Brain microvascular endothelial cell (primary cell): Measurements from ENCODE around the gene PLXNA2.

ENCODE experiments used
- DNase-seq: peaks from one replicate; pipeline ENCODE4 v3.0.0-alpha.2; 2020
- H3K27ac ChIP-seq: fragments of 250-450 bp; sonication (Bioruptor Pico); 2 replicates; pipeline ENCODE4 v1.5.1; 2020; ENCODE audit warnings: mild to moderate bottlenecking, moderate library complexity
- H3K27me3 ChIP-seq: fragments of 250-450 bp; sonication (Bioruptor Pico); replicated peaks from 2 replicates; pipeline ENCODE4 v1.5.1; 2020; ENCODE audit warnings: mild to moderate bottlenecking
- H3K36me3 ChIP-seq: fragments of 250-450 bp; sonication (Bioruptor Pico); replicated peaks from 2 replicates; pipeline ENCODE4 v1.5.1; 2020; ENCODE audit warnings: mild to moderate bottlenecking
- H3K4me3 ChIP-seq: 2 replicates; pipeline ENCODE4 v1.5.1; 2011; ENCODE audit warnings: low read depth, mild to moderate bottlenecking, control low read depth, low read length, moderate library complexity
- CTCF ChIP-seq: IDR thresholded peaks from 2 replicates; pipeline ENCODE4 v1.5.1; 2011; ENCODE audit warnings: low read depth, mild to moderate bottlenecking, moderate library complexity, low read length, control low read depth, inconsistent platforms; ENCODE audit errors: missing control alignments
- in situ Hi-C: cut with HindIII; loops from 2 replicates; pipeline ENCODE4 v1.10.0; 2017; ENCODE audit warnings: low sequenced_read_pairs, low pct_ligation_motif_present

Gene PLXNA2

DNA sequence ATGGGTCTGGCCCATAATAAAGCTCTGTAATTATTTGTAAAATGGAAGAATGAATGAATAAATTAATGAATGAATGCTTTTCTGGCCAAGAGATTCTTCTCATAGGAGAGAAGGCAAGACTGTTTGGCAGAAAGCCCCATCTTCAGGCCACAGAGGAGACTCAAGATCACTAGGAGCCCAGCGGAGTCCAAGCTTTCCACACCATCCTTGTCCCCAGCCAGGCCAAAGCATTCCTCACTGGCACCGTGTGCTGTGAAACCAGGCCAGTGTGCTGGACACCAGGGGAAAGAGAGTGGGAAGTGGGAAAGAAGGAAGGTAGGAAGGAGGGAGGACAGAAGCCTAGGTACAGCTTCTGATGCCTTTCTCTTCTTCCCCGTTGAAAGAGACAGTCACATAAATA is 86.4 kb downstream of the PLXNA2 start:
- in situ Hi-C loops: no loop called here
- H3K4me3 ChIP-seq: no peak overlapping the region
- no peaks in the 10 kb centered on the region for H3K36me3 ChIP-seq
- no peaks in the 10 kb centered on the region for H3K27me3 ChIP-seq
- no peak for DNase-seq
- H3K27ac ChIP-seq: no peak overlapping the region
- no peak for TF ChIP-seq CTCF

- H3K36me3 ChIP-seq: no peaks in the 10 kb centered on the region
- in situ Hi-C loops: no loop called here
- TF ChIP-seq CTCF: no peak
Observed at GRCh38 chr1:208156741-208157140, 87.4 kb downstream of the PLXNA2 start.

GRCh38 chr1:208156310-208156709 is 87.9 kb downstream of the PLXNA2 start:
- in situ Hi-C loops: no loop called here
- TF ChIP-seq CTCF: no peak
- H3K27me3 ChIP-seq: no peaks in the 10 kb centered on the region
- no peaks in the 10 kb centered on the region for H3K36me3 ChIP-seq
- H3K4me3 ChIP-seq: no peak overlapping the region
- H3K27ac ChIP-seq: no peak overlapping the region
- no peak for DNase-seq

More at GRCh38 chr1:208156741-208157140, 87.4 kb downstream of the PLXNA2 start:
- DNase-seq: no peak
- H3K27me3 ChIP-seq: no peaks in the 10 kb centered on the region
- no peak overlapping the region for H3K27ac ChIP-seq
- H3K4me3 ChIP-seq: no peak overlapping the region

DNA sequence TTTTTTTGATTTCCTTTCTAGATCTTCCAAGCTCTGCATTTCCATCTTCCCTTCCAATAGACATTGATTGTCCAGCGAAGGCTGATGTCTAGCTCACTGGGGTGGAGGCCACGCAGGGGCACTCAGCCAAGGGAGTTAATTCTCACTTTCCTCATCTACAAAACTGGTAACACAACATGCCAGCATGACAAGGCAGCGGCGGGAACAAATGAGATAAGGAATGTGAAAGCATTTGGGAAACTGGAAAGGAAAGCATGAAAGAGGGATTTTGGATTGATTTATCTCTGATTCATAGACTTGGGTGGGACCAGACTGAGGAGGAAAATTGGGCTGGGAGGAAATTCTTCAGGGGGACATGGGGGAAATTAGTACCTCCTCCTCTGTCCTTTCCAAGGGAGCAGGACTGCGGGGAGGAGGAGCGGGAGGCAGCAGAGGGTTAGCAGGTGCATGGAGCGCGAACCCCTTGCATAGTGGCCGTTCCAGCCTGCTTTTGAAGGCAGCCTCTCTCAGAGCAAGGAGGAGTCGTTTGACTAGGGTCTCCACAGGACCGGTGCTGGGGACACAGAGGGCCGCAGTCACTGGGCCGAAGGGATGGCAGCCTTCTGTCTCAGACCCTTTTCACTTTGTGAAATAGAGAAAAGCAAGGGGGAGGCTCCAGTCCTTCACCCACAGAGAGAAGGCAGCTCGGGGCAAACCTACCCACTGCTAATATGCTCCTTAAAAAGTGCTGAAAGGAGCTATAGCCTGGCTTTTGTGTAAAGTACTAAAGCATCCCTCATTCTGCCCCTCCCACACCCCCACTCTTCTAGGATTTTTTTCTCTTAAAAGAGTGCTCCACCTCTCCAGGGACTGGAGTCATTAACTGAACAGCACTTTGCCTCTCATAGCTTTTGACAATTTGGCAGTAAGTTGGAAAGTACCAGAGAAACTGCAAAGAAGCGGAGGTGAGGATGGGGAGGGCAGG is 89.2 kb downstream of the PLXNA2 start:
- DNase-seq: no peak
- Histone ChIP-seq H3K36me3 (no peaks in the 10 kb centered on the region), H3K27me3 (no peaks in the 10 kb centered on the region), H3K4me3 (no peak overlapping the region), H3K27ac (no peak overlapping the region)
- TF ChIP-seq CTCF: no peak
- in situ Hi-C loops: no loop called here

DNA sequence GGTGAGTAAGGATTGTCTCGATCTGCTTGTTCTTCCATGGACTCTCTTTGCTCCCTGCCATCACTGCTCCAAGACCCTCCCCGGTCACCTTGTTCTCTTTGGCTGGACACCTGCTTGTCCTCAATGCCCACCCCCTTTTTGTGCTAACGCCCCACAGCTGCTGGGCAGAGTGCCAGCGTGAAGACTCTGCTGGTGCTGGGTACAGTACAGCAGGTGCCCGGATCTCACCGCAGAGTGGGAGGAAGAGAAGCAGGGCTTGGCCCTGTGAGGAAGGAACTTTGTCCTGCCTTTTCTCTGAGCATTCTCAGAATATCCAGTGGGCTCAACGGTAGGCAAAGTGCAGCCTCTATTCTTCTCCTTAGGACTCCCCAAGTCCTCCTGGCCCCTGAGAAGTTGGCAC is 90.1 kb downstream of the PLXNA2 start:
- H3K4me3 ChIP-seq: no peak overlapping the region
- no peak for DNase-seq
- H3K27ac ChIP-seq: no peak overlapping the region
- H3K36me3 ChIP-seq: no peaks in the 10 kb centered on the region
- TF ChIP-seq CTCF: no peak
- in situ Hi-C loops: no loop called here
- no peaks in the 10 kb centered on the region for H3K27me3 ChIP-seq
